DOHH2 (cell line): ENCODE measurements around the gene COLEC12.

ENCODE experiments used
- EZH2phosphoT487 ChIP-seq: fragments of 200-600 bp; sonication (generic); IDR thresholded peaks from 2 replicates; pipeline ENCODE4 v1.6.1; 2017; ENCODE audit warnings: borderline replicate concordance, mild to moderate bottlenecking, antibody characterized with exemption, low read length, moderate library complexity, mixed read lengths
- TF ChIP-seq, protein P1 (sequence below): fragments of 200-600 bp; sonication (generic); IDR thresholded peaks from one replicate; pipeline ENCODE4 v1.5.1; 2014; ENCODE audit warnings: antibody characterized with exemption, mild to moderate bottlenecking, low read depth, low read length; ENCODE audit not compliant: poor library complexity, severe bottlenecking

DNA sequence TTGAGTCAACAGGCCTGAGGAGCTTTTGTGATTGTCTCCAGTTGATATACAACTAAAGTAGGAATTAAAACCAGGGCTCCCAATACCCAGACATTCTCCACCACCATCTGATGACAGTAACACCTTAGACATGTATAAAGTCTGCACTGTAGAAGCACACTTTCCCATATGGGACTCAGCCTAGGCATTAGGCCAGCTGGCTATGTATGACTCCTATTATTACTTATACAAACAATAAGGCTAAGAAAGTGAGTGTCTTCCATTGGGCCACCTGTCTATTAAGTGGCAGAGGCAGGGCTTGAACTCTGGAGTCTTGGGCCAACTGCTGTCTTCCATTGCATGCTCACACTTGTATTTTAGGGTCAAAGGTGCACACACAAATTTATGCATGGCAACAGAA is 32.1 kb upstream of the COLEC12 start:
- TF ChIP-seq, protein P1, sequence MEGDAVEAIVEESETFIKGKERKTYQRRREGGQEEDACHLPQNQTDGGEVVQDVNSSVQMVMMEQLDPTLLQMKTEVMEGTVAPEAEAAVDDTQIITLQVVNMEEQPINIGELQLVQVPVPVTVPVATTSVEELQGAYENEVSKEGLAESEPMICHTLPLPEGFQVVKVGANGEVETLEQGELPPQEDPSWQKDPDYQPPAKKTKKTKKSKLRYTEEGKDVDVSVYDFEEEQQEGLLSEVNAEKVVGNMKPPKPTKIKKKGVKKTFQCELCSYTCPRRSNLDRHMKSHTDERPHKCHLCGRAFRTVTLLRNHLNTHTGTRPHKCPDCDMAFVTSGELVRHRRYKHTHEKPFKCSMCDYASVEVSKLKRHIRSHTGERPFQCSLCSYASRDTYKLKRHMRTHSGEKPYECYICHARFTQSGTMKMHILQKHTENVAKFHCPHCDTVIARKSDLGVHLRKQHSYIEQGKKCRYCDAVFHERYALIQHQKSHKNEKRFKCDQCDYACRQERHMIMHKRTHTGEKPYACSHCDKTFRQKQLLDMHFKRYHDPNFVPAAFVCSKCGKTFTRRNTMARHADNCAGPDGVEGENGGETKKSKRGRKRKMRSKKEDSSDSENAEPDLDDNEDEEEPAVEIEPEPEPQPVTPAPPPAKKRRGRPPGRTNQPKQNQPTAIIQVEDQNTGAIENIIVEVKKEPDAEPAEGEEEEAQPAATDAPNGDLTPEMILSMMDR: no peak
- no peak for TF ChIP-seq EZH2phosphoT487
